Osteocyte (in vitro differentiated cells): ENCODE measurements around the gene PFDN5. TPM values are rescaled to one million over a fixed set of nuclear protein-coding genes. Genes with fewer than 3 reads are reported as not detected.

Experiments
- DNase-seq: peaks from one replicate; pipeline ENCODE4 v3.0.0; 2021; ENCODE audit warnings: mixed read lengths; ENCODE audit not compliant: unreplicated experiment; ENCODE audit errors: extremely low spot score
- H3K27ac Mint-ChIP-seq: one replicate; pipeline ENCODE4 v1.8.0; 2021; ENCODE audit warnings: mild to moderate bottlenecking, mixed read lengths; ENCODE audit not compliant: unreplicated experiment
- H3K27me3 Mint-ChIP-seq: one replicate; pipeline ENCODE4 v1.8.0; 2021; ENCODE audit warnings: mixed read lengths; ENCODE audit not compliant: unreplicated experiment
- H3K36me3 Mint-ChIP-seq: one replicate; pipeline ENCODE4 v1.8.0; 2021; ENCODE audit warnings: mixed read lengths; ENCODE audit not compliant: unreplicated experiment
- H3K4me1 Mint-ChIP-seq: one replicate; pipeline ENCODE4 v1.8.0; 2021; ENCODE audit warnings: mixed read lengths; ENCODE audit not compliant: unreplicated experiment
- H3K4me3 Mint-ChIP-seq: one replicate; pipeline ENCODE4 v1.8.0; 2021; ENCODE audit warnings: mild to moderate bottlenecking, moderate library complexity, mixed read lengths; ENCODE audit not compliant: unreplicated experiment
- H3K9me3 Mint-ChIP-seq: one replicate; pipeline ENCODE4 v1.8.0; 2021; ENCODE audit warnings: mixed read lengths; ENCODE audit not compliant: unreplicated experiment
- CTCF ChIP-seq: fragments of 200-600 bp; sonication (generic); IDR thresholded peaks from 2 replicates; pipeline ENCODE4 v1.5.0; 2021; ENCODE audit warnings: antibody characterized with exemption, mild to moderate bottlenecking, moderate library complexity
- total RNA-seq: library from RNA; stranded (reverse); gene quantifications from 2 replicates; pipeline ENCODE4 v1.2.1, GENCODE V29; 2021

PFDN5 gene
- total RNA-seq, 1 donor from 2014 or later: 394 TPM

GRCh38 chr12:53254816-53255545, 40.4 kb upstream of the PFDN5 start:
- Mint-ChIP-seq H3K4me3 (no peak overlapping the region), H3K36me3 (peaks cover 3% of the 10 kb centered on the region), H3K27me3 (no peaks in the 10 kb centered on the region), H3K9me3 (no peaks in the 10 kb centered on the region), H3K27ac (no peak overlapping the region), H3K4me1 (peaks cover 28% of the 10 kb centered on the region)
- no peak for TF ChIP-seq CTCF
- no peak for DNase-seq

DNA sequence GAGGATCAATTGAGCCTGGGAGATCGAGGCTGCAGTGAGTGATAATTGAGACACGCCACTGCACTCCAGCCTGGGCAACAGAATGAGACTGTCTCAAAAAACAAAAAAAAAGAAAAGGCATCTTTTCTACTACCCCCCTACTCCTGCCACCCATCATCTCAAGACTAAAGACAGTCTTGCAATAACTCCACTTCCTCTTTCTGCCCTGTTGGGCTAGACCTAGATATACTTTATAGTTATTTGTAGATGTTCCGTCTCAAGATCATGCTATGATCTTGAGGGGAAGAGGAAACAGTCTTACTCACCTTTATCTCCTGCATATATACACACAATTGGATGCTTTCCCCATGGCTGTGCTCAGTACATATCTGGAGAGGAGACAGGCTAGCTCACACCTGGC, 39.3 kb upstream of the PFDN5 start:
- H3K9me3 Mint-ChIP-seq: no peaks in the 10 kb centered on the region
- H3K36me3 Mint-ChIP-seq: peaks cover 3% of the 10 kb centered on the region
- no peak overlapping the region for H3K27ac Mint-ChIP-seq
- H3K4me1 Mint-ChIP-seq: peaks cover 25% of the 10 kb centered on the region
- no peak for TF ChIP-seq CTCF
- H3K27me3 Mint-ChIP-seq: no peaks in the 10 kb centered on the region
- no peak for DNase-seq
- no peak overlapping the region for H3K4me3 Mint-ChIP-seq

DNA sequence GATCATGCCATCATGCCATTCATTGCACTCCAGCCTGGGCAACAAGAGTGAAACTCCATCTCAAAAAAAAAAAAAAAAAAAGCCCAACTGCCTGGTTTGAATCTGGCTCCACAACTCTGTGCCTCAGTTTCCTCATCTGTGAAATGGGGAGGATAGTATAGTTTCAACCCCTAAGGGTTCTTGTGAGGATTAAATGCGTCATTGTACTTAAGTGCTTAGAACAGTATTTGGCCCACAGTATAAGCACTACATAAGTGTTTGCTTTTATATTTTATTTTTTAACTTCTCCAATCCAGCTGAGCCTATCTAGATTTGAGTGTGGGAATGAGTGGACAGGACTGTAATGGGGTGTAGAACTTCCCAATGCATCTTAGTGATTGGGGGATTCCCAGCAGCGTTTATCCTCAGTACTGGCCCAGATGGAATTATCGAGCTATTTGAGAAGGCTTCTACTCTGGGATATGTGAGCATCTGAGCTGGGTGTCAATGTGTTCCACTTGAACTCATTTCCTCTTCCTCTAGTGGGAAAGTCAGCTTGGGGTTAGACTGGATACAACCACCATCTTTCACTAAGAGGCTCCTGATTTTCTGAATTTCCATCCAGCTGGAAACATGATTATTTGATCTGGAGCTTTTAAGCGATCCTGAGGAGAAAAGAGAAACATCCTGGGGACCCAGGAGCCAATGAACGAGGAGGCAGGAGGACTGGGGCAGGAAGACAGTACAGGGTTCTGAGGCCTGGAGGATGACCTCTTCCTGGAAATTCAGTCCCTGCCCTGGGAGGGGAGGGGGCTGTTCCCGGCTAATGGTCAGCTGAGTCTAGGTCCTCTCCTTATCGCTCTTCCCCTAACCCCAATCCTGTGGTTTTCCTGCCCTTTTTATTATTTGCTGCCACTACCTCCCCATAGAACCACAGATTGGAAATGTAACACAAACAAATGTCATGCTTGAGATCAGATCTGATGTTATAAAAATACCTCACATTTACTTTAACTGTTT, 36.5 kb upstream of the PFDN5 start:
- H3K27me3 Mint-ChIP-seq: no peaks in the 10 kb centered on the region
- H3K4me3 Mint-ChIP-seq: no peak overlapping the region
- no peak overlapping the region for H3K27ac Mint-ChIP-seq
- no peak for DNase-seq
- H3K9me3 Mint-ChIP-seq: no peaks in the 10 kb centered on the region
- peaks cover under 1% of the 10 kb centered on the region for H3K4me1 Mint-ChIP-seq
- H3K36me3 Mint-ChIP-seq: no peaks in the 10 kb centered on the region
- no peak for TF ChIP-seq CTCF

GRCh38 chr12:53259891-53260290, 35.5 kb upstream of the PFDN5 start:
- no peak for TF ChIP-seq CTCF
- no peaks in the 10 kb centered on the region for H3K36me3 Mint-ChIP-seq
- no peaks in the 10 kb centered on the region for H3K27me3 Mint-ChIP-seq
- no peaks in the 10 kb centered on the region for H3K9me3 Mint-ChIP-seq
- no peak overlapping the region for H3K4me3 Mint-ChIP-seq
- H3K4me1 Mint-ChIP-seq: no peaks in the 10 kb centered on the region
- DNase-seq: no peak
- H3K27ac Mint-ChIP-seq: no peak overlapping the region

DNA sequence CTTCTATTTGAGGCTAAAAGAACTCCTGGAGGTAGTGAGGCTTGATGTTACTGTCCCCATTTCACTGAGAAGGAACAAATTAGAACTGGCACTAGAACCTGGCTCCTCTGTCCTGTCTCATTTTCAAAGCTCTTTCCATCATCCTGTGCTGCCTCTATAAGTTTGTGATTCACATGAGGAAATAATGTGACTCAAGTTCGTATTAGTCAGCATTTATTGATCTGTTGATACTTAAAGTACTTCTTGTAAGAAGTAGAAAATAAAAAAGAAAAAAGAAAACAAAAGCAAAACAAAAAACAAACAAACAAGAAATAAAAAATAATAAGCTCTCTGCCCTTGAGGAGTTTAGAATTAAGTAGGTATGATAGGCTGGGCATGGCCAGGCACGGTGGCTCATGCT, 29.6 kb upstream of the PFDN5 start:
- DNase-seq: no peak
- Mint-ChIP-seq H3K27me3 (no peaks in the 10 kb centered on the region), H3K4me1 (peaks cover 28% of the 10 kb centered on the region), H3K36me3 (no peaks in the 10 kb centered on the region), H3K9me3 (no peaks in the 10 kb centered on the region), H3K27ac (no peak overlapping the region), H3K4me3 (no peak overlapping the region)
- TF ChIP-seq CTCF: no peak
